Measurements from ENCODE around the gene PAXIP1.
"Not testable (repeated sequence)": the region's sequence is repeated elsewhere in the genome, so short reads cannot be mapped to it uniquely, and the experiment has no call there.

Gene PAXIP1

GRCh38 chr7:155003092-155003375 is at the start of gene PAXIP1:
Gene PAXIP1 (minus strand): TSS chr7:155003124. CDS start chr7:155002929, 195 bp downstream.
- DNase-seq: no peak

GRCh38 chr7:155051355-155051754 is 48.4 kb upstream of the PAXIP1 start:
- no peak for DNase-seq

DNA sequence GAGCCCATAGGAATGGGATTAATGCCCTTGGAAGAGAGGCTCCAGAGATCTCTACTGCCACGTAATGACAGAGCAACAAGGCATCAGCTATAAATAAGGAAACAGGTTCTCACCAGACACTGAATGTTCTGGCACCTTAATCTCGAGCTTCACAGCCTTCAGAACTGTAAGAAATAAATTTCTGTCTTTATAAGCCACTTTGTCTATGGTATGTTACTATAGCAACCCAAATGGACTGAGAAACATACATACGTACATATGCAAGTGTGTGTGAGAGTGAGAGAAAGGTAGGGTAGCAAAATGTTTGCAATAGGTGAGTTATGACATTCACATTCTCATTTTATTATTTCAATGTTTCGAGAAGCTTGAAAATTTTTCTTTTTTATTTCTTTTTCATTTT is 45.1 kb upstream of the PAXIP1 start:
- DNase-seq: no peak

GRCh38 chr7:155043756-155044155 is 40.8 kb upstream of the PAXIP1 start:
- DNase-seq: no peak

DNA sequence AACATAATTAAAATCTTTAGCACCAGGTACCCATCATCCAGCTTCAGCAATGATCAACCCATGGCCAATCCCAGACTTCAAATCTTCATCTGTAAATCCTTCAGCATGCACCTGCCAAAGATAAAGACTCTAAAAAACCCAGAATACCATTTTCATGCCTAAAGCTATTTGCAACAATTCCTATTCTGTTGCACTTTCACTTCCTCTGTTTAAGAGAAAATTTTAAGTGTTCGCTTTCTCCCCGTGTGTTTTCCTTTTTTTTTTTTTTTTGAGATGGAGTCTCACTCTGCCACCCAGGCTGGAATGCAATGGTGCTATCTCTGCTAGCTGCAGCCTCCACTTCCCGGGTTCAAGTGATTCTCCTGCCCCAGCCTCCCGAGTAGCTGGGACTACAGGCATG is 35.4 kb upstream of the PAXIP1 start:
- DNase-seq: no peak

- DNase-seq: not testable (repeated sequence)
Measured at GRCh38 chr7:155034495-155034894, 31.6 kb upstream of the PAXIP1 start.

DNA sequence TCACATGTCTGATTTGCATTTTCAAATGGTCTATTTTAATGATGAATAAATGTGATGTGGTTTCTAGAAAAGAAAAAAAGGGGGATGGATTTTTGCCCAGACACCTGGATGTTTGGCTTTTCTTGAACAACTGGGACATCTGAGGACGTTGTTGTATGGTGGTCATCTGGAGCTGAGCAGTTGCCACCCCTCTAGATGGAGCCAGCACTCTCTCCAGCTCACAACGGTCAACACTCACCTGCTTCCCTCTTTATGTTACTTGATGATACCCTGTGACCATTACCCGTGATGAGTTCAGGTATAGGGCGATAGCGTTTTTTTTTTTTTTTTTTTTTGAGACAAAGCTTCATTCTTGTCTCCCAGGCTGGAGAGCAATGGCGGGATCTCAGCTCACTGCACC is 30.1 kb upstream of the PAXIP1 start:
- DNase-seq: no peak

DNA sequence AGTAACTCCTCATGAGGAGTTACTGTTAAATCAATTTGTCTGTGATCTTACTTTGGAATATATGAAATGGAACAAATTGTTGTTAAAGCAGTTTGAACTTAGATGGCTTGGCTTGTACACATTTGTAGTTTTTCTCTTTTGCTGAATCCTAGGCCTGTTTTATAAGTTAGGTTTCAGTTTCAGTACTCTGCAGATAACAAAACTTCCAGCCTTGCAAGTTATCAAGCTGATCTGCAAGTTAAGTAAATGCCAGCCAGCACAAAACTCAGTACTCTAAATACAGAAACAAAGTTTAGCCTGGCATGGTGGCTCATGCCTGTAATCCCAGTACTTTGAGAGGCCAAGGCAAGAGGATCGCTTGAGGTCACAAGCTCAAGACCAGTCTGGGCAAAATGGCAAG is 25.0 kb upstream of the PAXIP1 start:
- no peak for DNase-seq

DNA sequence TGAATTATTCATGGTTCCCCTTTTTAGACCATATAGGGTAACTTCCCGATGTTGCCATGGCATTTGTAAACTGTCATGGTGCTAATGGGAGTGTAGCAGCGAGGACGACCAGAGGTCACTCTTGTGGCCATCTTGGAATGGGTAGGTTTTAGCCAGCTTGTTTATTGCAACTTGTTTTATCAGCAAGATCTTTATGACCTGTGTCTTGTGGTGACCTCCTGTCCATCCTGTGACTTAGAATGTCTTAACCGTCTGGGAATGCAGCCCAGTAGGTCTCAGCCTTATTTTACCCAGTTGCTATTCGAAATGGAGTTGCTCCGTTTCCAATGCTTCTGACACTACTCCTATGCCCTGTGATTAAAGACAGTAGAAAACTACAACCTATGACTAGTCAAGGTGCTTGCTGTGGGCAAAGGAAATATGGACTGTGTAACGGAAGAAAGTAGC is 18.8 kb upstream of the PAXIP1 start:
- no peak for DNase-seq

DNA sequence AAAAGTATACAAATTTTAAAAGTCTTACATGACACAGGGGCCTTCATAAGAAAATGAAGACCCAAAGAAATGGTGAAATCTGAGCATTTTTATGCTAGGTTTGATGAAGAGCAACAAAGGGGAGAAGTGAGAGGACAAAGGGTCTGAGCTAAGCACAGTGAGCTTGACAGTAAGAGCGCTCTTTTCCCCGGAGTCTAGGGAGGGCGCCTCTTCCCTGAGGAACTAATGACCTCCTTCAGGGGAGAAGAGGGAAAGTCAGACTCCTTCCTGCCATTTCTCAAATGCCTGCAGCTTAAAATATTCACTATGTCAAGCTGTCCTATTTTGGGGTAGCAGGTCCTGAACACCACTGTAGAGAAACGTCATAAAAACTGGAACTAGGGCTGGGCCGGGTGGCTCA is 18.1 kb upstream of the PAXIP1 start:
- no peak for DNase-seq

DNA sequence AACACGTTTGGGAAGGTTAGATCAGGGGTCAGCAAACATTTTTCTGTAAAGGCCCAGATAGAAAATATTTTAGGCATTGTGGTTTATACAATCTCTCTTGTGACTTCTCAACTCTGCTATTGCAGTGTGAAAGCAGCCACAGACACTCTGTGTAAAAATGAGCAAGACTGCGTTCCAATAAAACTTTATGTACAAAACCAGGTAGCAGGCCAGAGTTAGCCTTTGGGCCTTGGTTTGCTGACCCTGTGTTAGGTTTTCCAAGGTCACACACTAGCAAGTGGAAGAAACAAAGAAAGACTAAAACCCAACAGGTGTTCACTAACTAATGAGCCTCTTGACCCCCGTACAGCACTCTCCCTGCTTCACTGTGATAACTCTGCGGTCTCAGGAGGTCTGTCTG is 14.9 kb upstream of the PAXIP1 start:
- DNase-seq: no peak

DNA sequence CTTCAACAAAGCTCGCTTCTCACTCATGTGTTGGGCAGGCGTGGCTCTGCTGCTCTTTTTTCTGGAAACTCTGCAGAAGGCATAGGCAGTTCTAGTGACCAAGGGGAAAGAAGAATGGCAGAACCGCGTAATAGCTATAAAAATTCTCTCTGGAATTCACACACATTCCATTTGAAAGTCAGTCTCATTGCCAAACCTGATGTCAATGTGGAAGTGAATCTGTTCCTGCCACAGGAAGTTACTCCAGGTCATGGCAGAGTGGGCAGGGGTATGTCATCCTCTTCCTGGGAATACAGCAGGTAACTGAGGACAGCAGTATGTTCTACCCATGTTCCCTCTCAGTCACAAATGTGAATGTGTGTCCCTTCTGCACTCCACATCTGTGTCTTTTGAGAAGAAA is 8.2 kb upstream of the PAXIP1 start:
- DNase-seq: no peak

GRCh38 chr7:155009570-155010157 is 6.7 kb upstream of the PAXIP1 start:
- peak; percentile 25 for DNase-seq

DNA sequence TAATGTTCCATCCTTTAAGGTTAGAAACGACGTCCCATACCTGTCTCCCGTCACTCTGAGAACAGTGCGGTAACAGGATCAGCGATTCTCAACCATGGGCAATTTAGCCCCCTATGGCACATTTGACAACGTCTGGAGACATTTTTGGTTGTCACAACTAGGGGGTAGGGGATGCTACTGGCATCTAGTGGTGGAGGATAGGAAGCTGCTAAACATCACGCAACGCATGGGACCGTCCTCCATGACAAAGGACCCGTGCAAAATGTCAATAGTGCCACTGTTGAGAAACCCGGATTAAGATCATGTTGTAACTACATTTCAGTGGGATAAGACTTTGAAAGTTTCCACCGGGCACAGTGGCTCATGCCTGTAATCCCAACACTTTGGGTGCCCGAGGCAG is 5.0 kb upstream of the PAXIP1 start:
- peak; percentile 14 for DNase-seq

DNA sequence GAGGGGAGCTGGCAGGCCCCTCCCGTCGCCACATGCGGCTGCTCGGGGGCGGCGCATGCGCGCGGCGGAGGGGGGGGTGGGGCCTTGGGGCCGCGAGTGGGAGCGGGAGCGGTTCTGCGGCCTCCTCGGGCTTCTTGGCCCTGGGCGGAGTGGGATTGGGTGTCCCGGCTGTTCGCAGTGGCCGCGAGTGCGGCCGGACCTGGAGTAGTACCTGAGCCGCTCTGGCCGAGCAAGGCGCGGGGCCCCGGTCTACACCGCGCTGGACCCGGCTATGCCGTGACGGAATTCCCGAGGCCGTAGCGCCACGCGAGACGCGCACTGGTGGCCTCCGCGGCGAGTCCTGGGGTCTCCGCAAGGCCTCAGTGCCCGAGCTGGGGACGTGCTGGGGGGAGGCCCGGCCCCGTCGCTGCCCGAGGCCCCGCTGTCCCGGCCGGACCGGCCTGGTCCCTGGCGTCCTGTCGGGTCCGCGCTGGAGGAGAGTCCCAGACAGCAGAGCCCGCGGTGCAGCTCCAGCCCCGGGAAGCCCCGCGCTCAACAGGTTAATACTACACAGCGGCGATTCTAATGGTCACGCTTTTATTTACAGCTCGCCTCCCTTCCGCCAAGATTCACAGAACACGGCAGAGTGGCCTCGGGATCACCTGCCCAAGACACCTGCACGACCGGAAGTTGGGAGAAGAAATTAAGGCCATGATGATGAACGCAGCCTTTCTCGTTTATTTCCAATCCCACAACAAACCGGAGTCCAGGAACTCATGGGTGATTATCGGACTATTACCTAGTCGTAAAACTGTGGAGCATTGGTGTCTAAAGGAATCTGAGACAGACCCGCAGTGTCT is 671 bp upstream of the PAXIP1 start:
- DNase-seq: peak; percentile 84

GRCh38 chr7:155002411-155003091 is 373 bp downstream of the PAXIP1 start:
- peak; percentile 24 for DNase-seq

- no peak for DNase-seq
Measured at GRCh38 chr7:155001756-155002410, 1.0 kb downstream of the PAXIP1 start.

GRCh38 chr7:155000795-155001194 is 2.1 kb downstream of the PAXIP1 start:
- DNase-seq: no peak

DNA sequence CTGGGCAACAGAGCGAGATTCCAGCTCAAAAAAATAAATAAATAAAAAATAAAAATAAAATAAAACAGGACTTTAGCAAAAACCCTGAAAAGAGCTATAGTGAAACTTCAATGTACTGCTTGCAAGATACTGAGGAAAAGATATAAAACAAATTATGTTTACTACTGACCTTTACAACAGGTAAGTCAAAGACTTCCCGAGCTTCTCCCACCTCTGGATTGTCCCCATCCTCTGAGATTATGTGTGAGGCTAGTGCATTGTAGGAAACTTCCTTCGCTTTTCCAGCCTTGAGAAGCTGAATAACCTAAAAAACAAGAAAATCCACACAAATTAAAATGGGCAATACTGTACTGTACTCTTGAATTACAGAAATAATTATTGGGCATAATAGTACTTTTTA is 4.4 kb downstream of the PAXIP1 start:
- no peak for DNase-seq

- no peak for DNase-seq
Measured at GRCh38 chr7:154997840-154998370, 5.0 kb downstream of the PAXIP1 start.

GRCh38 chr7:154996756-154997155 is 6.2 kb downstream of the PAXIP1 start:
- DNase-seq: no peak

GRCh38 chr7:154996101-154996500 is 6.8 kb downstream of the PAXIP1 start:
- no peak for DNase-seq

DNA sequence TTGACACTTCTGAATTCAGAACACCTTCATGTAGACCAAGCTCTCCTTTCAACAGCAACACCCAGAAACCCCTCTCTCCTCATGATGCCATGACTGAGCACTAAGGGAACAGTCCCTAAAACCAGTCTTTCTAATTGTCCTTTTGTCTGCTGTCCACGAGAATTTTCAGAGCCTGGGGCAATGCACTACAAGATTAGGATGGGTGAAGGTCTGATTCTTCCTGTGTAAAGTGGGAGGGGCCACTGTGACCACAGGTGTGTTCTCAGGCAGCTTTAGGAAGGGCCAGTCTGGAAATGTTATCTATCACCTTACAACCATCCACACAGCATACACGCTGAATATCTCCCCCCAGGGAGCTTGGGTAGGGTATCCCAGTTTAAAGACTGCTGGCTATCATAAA is 7.9 kb downstream of the PAXIP1 start:
- DNase-seq: no peak
